SK-N-SH treated with all-trans-retinoic acid at 6 μM for 48 hours (cell line): ENCODE results near the gene NRXN2.
"Not testable (repeated sequence)": the region's sequence is repeated elsewhere in the genome, so short reads cannot be mapped to it uniquely, and the experiment has no call there.

Experiments
- ATAC-seq: fragments of 200-7000 bp; cut with Tn5 transposase; 3 replicates; pipeline ENCODE4 v1.9.1; 2020; ENCODE audit warnings: mild to moderate bottlenecking, moderate library complexity
- ARNTL ChIP-seq: fragments of 450-650 bp; formaldehyde crosslinking; IDR thresholded peaks from 2 replicates; pipeline ENCODE4 v1.5.0; 2020; ENCODE audit warnings: low read depth, mild to moderate bottlenecking, moderate library complexity, borderline replicate concordance
- BACH2 ChIP-seq: fragments of 250-450 bp; sonication (Bioruptor Pico); IDR thresholded peaks from 2 replicates; pipeline ENCODE4 v1.9.0; 2021; ENCODE audit warnings: mild to moderate bottlenecking, borderline replicate concordance
- CREB5 ChIP-seq: fragments of 250-450 bp; sonication (Bioruptor Pico); IDR thresholded peaks from 2 replicates; pipeline ENCODE4 v1.5.1; 2020; ENCODE audit warnings: low read depth, mild to moderate bottlenecking, moderate library complexity
- CSDC2 ChIP-seq: fragments of 250-450 bp; sonication (Bioruptor Pico); IDR thresholded peaks from 2 replicates; pipeline ENCODE4 v1.5.0; 2020; ENCODE audit warnings: mild to moderate bottlenecking, moderate library complexity
- CSRNP3 ChIP-seq: fragments of 250-450 bp; sonication (Bioruptor Pico); IDR thresholded peaks from 2 replicates; pipeline ENCODE4 v1.5.1; 2021; ENCODE audit warnings: mild to moderate bottlenecking, moderate library complexity
- ISL1 ChIP-seq: fragments of 250-450 bp; sonication (Bioruptor Pico); IDR thresholded peaks from 2 replicates; pipeline ENCODE4 v2.1.2; 2022; ENCODE audit warnings: mild to moderate bottlenecking, moderate library complexity
- OSR1 ChIP-seq: fragments of 250-450 bp; sonication (Bioruptor Pico); IDR thresholded peaks from 2 replicates; pipeline ENCODE4 v1.8.0; 2022; ENCODE audit warnings: moderate library complexity, mild to moderate bottlenecking, inconsistent platforms
- PATZ1 ChIP-seq: fragments of 250-450 bp; sonication (Bioruptor Pico); IDR thresholded peaks from 2 replicates; pipeline ENCODE4 v1.8.0; 2020; ENCODE audit warnings: mild to moderate bottlenecking, moderate library complexity, borderline replicate concordance
- POU6F1 ChIP-seq: fragments of 250-450 bp; sonication (Bioruptor Pico); IDR thresholded peaks from 2 replicates; pipeline ENCODE4 v1.8.0; 2021; ENCODE audit warnings: low read depth, mild to moderate bottlenecking, moderate library complexity, borderline replicate concordance
- RARB ChIP-seq: fragments of 250-450 bp; sonication (Bioruptor Pico); IDR thresholded peaks from 2 replicates; pipeline ENCODE4 v1.8.0; 2021; ENCODE audit warnings: mild to moderate bottlenecking, moderate library complexity
- SNAI2 ChIP-seq: fragments of 250-450 bp; sonication (Bioruptor Pico); IDR thresholded peaks from 2 replicates; pipeline ENCODE4 v1.5.0; 2020; ENCODE audit warnings: mild to moderate bottlenecking, moderate library complexity
- TCF4 ChIP-seq: fragments of 250-450 bp; sonication (Bioruptor Pico); IDR thresholded peaks from 2 replicates; pipeline ENCODE4 v1.8.0; 2021; ENCODE audit warnings: mild to moderate bottlenecking, moderate library complexity, borderline replicate concordance
- TSHZ2 ChIP-seq: fragments of 250-450 bp; sonication (Bioruptor Pico); IDR thresholded peaks from 2 replicates; pipeline ENCODE4 v1.5.0; 2020; ENCODE audit warnings: mild to moderate bottlenecking, moderate library complexity
- ZC3H10 ChIP-seq: fragments of 250-450 bp; sonication (Bioruptor Pico); IDR thresholded peaks from 2 replicates; pipeline ENCODE4 v1.5.1; 2021; ENCODE audit warnings: mild to moderate bottlenecking, moderate library complexity
- ZFP3 ChIP-seq: fragments of 250-450 bp; sonication (Bioruptor Pico); IDR thresholded peaks from 2 replicates; pipeline ENCODE4 v1.5.0; 2020; ENCODE audit warnings: mild to moderate bottlenecking, moderate library complexity
- ZNF565 ChIP-seq: fragments of 450-650 bp; formaldehyde crosslinking; conservative IDR thresholded peaks from 2 replicates; pipeline ENCODE4 v1.5.0; 2020; ENCODE audit warnings: low read depth, mild to moderate bottlenecking, moderate library complexity
- ZNF70 ChIP-seq: fragments of 450-650 bp; formaldehyde crosslinking; IDR thresholded peaks from 2 replicates; pipeline ENCODE4 v1.5.0; 2020; ENCODE audit warnings: mild to moderate bottlenecking, moderate library complexity
- ZNF8 ChIP-seq: fragments of 450-650 bp; formaldehyde crosslinking; IDR thresholded peaks from 2 replicates; pipeline ENCODE4 v1.5.0; 2020; ENCODE audit warnings: mild to moderate bottlenecking, moderate library complexity

NRXN2 gene

GRCh38 chr11:64561984-64562722 is 160.8 kb downstream of the NRXN2 start:
- no peak for TF ChIP-seq SNAI2 (CRISPR knock-in tag)
- TF ChIP-seq ZC3H10 (CRISPR knock-in tag), result no peak
- no peak for TF ChIP-seq ZFP3 (CRISPR knock-in tag)
- no peak for TF ChIP-seq ZNF8 (CRISPR knock-in tag)
- TF ChIP-seq PATZ1 (CRISPR knock-in tag), result no peak
- no peak for TF ChIP-seq CSDC2 (CRISPR knock-in tag)
- no peak for TF ChIP-seq ZNF70
- no peak for TF ChIP-seq CREB5 (CRISPR knock-in tag)
- no peak for TF ChIP-seq CSRNP3 (CRISPR knock-in tag)
- TF ChIP-seq ISL1 (CRISPR knock-in tag), result no peak
- TF ChIP-seq POU6F1 (CRISPR knock-in tag), result no peak
- no peak for TF ChIP-seq TSHZ2 (CRISPR knock-in tag)
- no peak for TF ChIP-seq OSR1
- TF ChIP-seq ARNTL (CRISPR knock-in tag), result no peak
- TF ChIP-seq TCF4 (CRISPR knock-in tag), result no peak
- no peak for TF ChIP-seq ZNF565 (CRISPR knock-in tag)
- ATAC-seq, result no peak

- not testable (repeated sequence) for ATAC-seq
These were observed 161.6 kb downstream of the NRXN2 start for GRCh38 chr11:64561429-64561828.

GRCh38 chr11:64560941-64561340 is 162.1 kb downstream of the NRXN2 start:
- no peak for ATAC-seq
- TF ChIP-seq CSRNP3 (CRISPR knock-in tag) (no peak), ZC3H10 (CRISPR knock-in tag) (no peak), BACH2 (CRISPR knock-in tag) (no peak), POU6F1 (CRISPR knock-in tag) (no peak), ISL1 (CRISPR knock-in tag) (no peak), RARB (CRISPR knock-in tag) (no peak), TSHZ2 (CRISPR knock-in tag) (no peak), ZNF8 (CRISPR knock-in tag) (no peak), SNAI2 (CRISPR knock-in tag) (no peak)
